Small intestine (tissue), 7 donors: Measurements from ENCODE around the gene STING1. TPM values are rescaled to one million over a fixed set of nuclear protein-coding genes. Genes with fewer than 3 reads are reported as not detected.
"Not testable (repeated sequence)": the region's sequence is repeated elsewhere in the genome, so short reads cannot be mapped to it uniquely, and the experiment has no call there.

ENCODE experiments used
- DNase-seq, 2 donors: peaks; one replicate each; pipeline versions ENCODE4 v3.0.0 to v3.0.0-alpha.2; 2013
- FAIRE-seq: peaks from 2 replicates; lab custom pipeline; 2012; peaks lifted over from hg19 to GRCh38; lab: Jason Lieb, UNC
- H3K27ac ChIP-seq, 3 donors: one replicate each; pipeline ENCODE4 v1.5.1; 2013; ENCODE audit warnings: low read length in 2 of 3, mild to moderate bottlenecking in 2 of 3, control low read depth in 1 of 3, inconsistent platforms in 1 of 3, low read depth in 1 of 3, moderate library complexity in 1 of 3
- H3K27me3 ChIP-seq, 3 donors: one replicate each; pipeline ENCODE4 v1.6.1; 2013; ENCODE audit warnings: low read length in 3 of 3, inconsistent platforms in 1 of 3; ENCODE audit not compliant: control insufficient read depth in 3 of 3, insufficient read depth in 3 of 3
- H3K36me3 ChIP-seq, 3 donors: one replicate each; pipeline ENCODE4 v1.6.1; 2013; ENCODE audit warnings: low read length in 3 of 3, inconsistent platforms in 1 of 3, low read depth in 1 of 3, mild to moderate bottlenecking in 1 of 3, moderate library complexity in 1 of 3; ENCODE audit not compliant: control insufficient read depth in 3 of 3, insufficient read depth in 2 of 3
- H3K4me1 ChIP-seq, 3 donors: one replicate each; pipeline ENCODE4 v1.6.1; 2013; ENCODE audit warnings: low read length in 2 of 3, inconsistent platforms in 1 of 3, low read depth in 1 of 3, mild to moderate bottlenecking in 1 of 3, moderate library complexity in 1 of 3; ENCODE audit not compliant: control insufficient read depth in 3 of 3, insufficient read depth in 2 of 3
- H3K4me3 ChIP-seq, 3 donors: one replicate each; pipeline ENCODE4 v1.5.1; 2013; ENCODE audit warnings: low read length in 3 of 3, control low read depth in 1 of 3, inconsistent platforms in 1 of 3, low read depth in 1 of 3, mild to moderate bottlenecking in 1 of 3, moderate library complexity in 1 of 3
- H3K9me3 ChIP-seq, 2 donors: one replicate each; pipeline ENCODE4 v1.6.1; 2013; ENCODE audit warnings: low read depth in 1 of 2, low read length in 1 of 2; ENCODE audit not compliant: control insufficient read depth in 2 of 2, insufficient read depth in 1 of 2
- WGBS, 3 donors: extraction: QIAGEN DNeasy Blood & Tissue Kit; methylation state at CpG; one replicate each; pipeline ENCODE4 v1.1.7; 2013; 5-methylcytosine and 5-hydroxymethylcytosine counted together
- polyA plus RNA-seq, 4 donors: library from polyadenylated mRNA; stranded (reverse) in 3 of 4; unstranded in 1 of 4; fragments of 200-250 nt in 3 of 4; fragments of 120-200 nt in 1 of 4; gene quantifications; one replicate each; pipeline versions ENCODE4 v1.2.1 to v1.2.3, GENCODE V29; 2013
- donor health status: healthy with polysubstance abuse.
- donor health status: control.
- donor health status: control.
- donor health status: Bipolar disorder and iron deficiency.
- donor health status: healthy.

STING1 gene
- polyA plus RNA-seq, 4 donors: 2.2 to 23.0 (median 8.5) TPM

- H3K4me1 ChIP-seq, H3K27ac ChIP-seq, FAIRE-seq, DNase-seq, H3K9me3 ChIP-seq, H3K27me3 ChIP-seq, H3K4me3 ChIP-seq: not testable (repeated sequence)
- 79 to 87% (median 84%) methylated on average over 9 of the region's 9 CpGs for WGBS, 3 donors
- peaks cover 0 to 11% (median 0%) of the 10 kb centered on the region in 3 donors for H3K36me3 ChIP-seq
Observed at GRCh38 chr5:139478657-139479423, 3.7 kb downstream of the STING1 start.

- Histone ChIP-seq H3K4me1 (peaks cover 0 to 5% (median 2%) of the 10 kb centered on the region in 3 donors), H3K27me3 (no peaks in the 10 kb centered on the region), H3K27ac (no peak overlapping the region), H3K36me3 (peaks cover 0 to 11% (median 0%) of the 10 kb centered on the region in 3 donors), H3K4me3 (no peak overlapping the region), H3K9me3 (no peaks in the 10 kb centered on the region)
- WGBS, 3 donors: 81 to 86% (median 82%) methylated on average over 13 of the region's 13 CpGs
- no peak for DNase-seq
- no peak for FAIRE-seq
Observed at GRCh38 chr5:139475865-139476617, 6.5 kb downstream of the STING1 start.

GRCh38 chr5:139474890-139475791, 7.4 kb downstream of the STING1 start:
- DNase-seq (peak; percentile 40 to 51), FAIRE-seq (no peak)
- H3K36me3 ChIP-seq: peaks cover 0 to 11% (median 0%) of the 10 kb centered on the region in 3 donors
- H3K27me3 ChIP-seq: no peaks in the 10 kb centered on the region
- 28 to 33% (median 32%) methylated on average over 13 of the region's 13 CpGs for WGBS, 3 donors
- H3K9me3 ChIP-seq: no peaks in the 10 kb centered on the region
- H3K4me1 ChIP-seq: peaks cover 2 to 4% (median 2%) of the 10 kb centered on the region in 3 donors
- no peak overlapping the region for H3K4me3 ChIP-seq
- H3K27ac ChIP-seq: no peak overlapping the region

GRCh38 chr5:139473565-139473964, 9.0 kb downstream of the STING1 start:
- 79 to 89% (median 83%) methylated on average over 2 of the region's 2 CpGs for WGBS, 3 donors
- Histone ChIP-seq H3K27ac (peak overlapping the region in 1 of 3 donors; percentile 47), H3K36me3 (peaks cover 0 to 8% (median 0%) of the 10 kb centered on the region in 3 donors), H3K4me1 (peaks cover 2 to 4% (median 2%) of the 10 kb centered on the region in 3 donors), H3K9me3 (no peaks in the 10 kb centered on the region), H3K4me3 (no peak overlapping the region), H3K27me3 (no peaks in the 10 kb centered on the region)
- no peak for FAIRE-seq
- DNase-seq: no peak

GRCh38 chr5:139473105-139473504, 9.5 kb downstream of the STING1 start:
- peaks cover 2 to 4% (median 2%) of the 10 kb centered on the region in 3 donors for H3K4me1 ChIP-seq
- no peak for FAIRE-seq
- no peak for DNase-seq
- H3K4me3 ChIP-seq: no peak overlapping the region
- H3K9me3 ChIP-seq: no peaks in the 10 kb centered on the region
- H3K36me3 ChIP-seq: peaks cover 0 to 4% (median 0%) of the 10 kb centered on the region in 3 donors
- H3K27me3 ChIP-seq: no peaks in the 10 kb centered on the region
- 80 to 87% (median 84%) methylated on average over 8 of the region's 8 CpGs for WGBS, 3 donors
- peak overlapping the region in 1 of 3 donors; percentile 47 for H3K27ac ChIP-seq

- WGBS, 3 donors: 83 to 96% (median 88%) methylated on average over 15 of the region's 15 CpGs
- peak overlapping the region in 1 of 3 donors; percentile 47 for H3K27ac ChIP-seq
Observed at GRCh38 chr5:139472386-139473030, 10.1 kb downstream of the STING1 start.

GRCh38 chr5:139470821-139471300, 11.7 kb downstream of the STING1 start, which contains the start of gene SMIM33:
Gene SMIM33 (plus strand): TSS chr5:139471004. CDS start chr5:139471122, 118 bp downstream.
- peak within 1 kb of the TSS in 1 of 3 donors; percentile 82 for H3K27ac ChIP-seq
- peaks cover 2 to 4% (median 2%) of the 10 kb centered on the region in 3 donors for H3K4me1 ChIP-seq
- peak within 1 kb of the TSS in 1 of 3 donors; percentile 17 for H3K4me3 ChIP-seq
- 5 to 25% (median 11%) methylated on average over 9 of the region's 9 CpGs for WGBS, 3 donors
- peak in 1 of 2 donors; percentile 68 for DNase-seq
- H3K36me3 ChIP-seq: no peaks in the 10 kb centered on the region
- no peaks in the 10 kb centered on the region for H3K27me3 ChIP-seq
- H3K9me3 ChIP-seq: no peaks in the 10 kb centered on the region
- FAIRE-seq: no peak

More at GRCh38 chr5:139472386-139473030, 10.1 kb downstream of the STING1 start:
- no peak for FAIRE-seq
- DNase-seq: no peak
- H3K4me3 ChIP-seq: no peak overlapping the region
- peaks cover 2 to 4% (median 2%) of the 10 kb centered on the region in 3 donors for H3K4me1 ChIP-seq
- no peaks in the 10 kb centered on the region for H3K27me3 ChIP-seq
- no peaks in the 10 kb centered on the region for H3K9me3 ChIP-seq
- peaks cover 0 to 2% (median 0%) of the 10 kb centered on the region in 3 donors for H3K36me3 ChIP-seq
